Trophoblast cell (in vitro differentiated cells and primary cell): Measurements from ENCODE around the gene ZNF618.

Experiments
- DNase-seq, 2 donors: peaks; one replicate each; pipeline ENCODE4 v3.0.0-alpha.2; 2016
- H2AFZ ChIP-seq: 2 replicates; pipeline ENCODE4 v1.6.1; 2013; ENCODE audit warnings: low read length, moderate library complexity, mild to moderate bottlenecking; ENCODE audit not compliant: insufficient read depth, poor library complexity
- H2AK5ac ChIP-seq: 2 replicates; pipeline ENCODE4 v1.6.1; 2013; ENCODE audit warnings: mild to moderate bottlenecking, low read length
- H2BK120ac ChIP-seq: 2 replicates; pipeline ENCODE4 v1.6.1; 2013; ENCODE audit warnings: low read length, mild to moderate bottlenecking, moderate library complexity; ENCODE audit not compliant: insufficient read depth, poor library complexity
- H2BK12ac ChIP-seq: 2 replicates; pipeline ENCODE4 v1.6.1; 2013; ENCODE audit warnings: mild to moderate bottlenecking, low read length, moderate library complexity
- H2BK5ac ChIP-seq: 2 replicates; pipeline ENCODE4 v1.6.1; 2013; ENCODE audit warnings: low read length, low read depth, moderate library complexity, mild to moderate bottlenecking; ENCODE audit not compliant: poor library complexity
- H3K14ac ChIP-seq: 2 replicates; pipeline ENCODE4 v1.6.1; 2013; ENCODE audit warnings: mild to moderate bottlenecking, low read length
- H3K18ac ChIP-seq: 2 replicates; pipeline ENCODE4 v1.6.1; 2013; ENCODE audit warnings: mild to moderate bottlenecking, low read length
- H3K23ac ChIP-seq: 2 replicates; pipeline ENCODE4 v1.6.1; 2013; ENCODE audit warnings: low read length
- H3K27ac ChIP-seq: 2 replicates; pipeline ENCODE4 v1.5.1; 2013; ENCODE audit warnings: low read depth, mild to moderate bottlenecking, inconsistent platforms, low read length, moderate library complexity
- H3K27me3 ChIP-seq: 2 replicates; pipeline ENCODE4 v1.6.1; 2013; ENCODE audit warnings: inconsistent platforms, mild to moderate bottlenecking, low read length, moderate library complexity; ENCODE audit not compliant: insufficient read depth
- H3K36me3 ChIP-seq, 2 experiments: 1 replicate in 1 of 2; 2 replicates in 1 of 2; pipeline ENCODE4 v1.6.1; 2013; ENCODE audit warnings: low read length in 2 of 2, mild to moderate bottlenecking in 2 of 2, moderate library complexity in 1 of 2; ENCODE audit not compliant: insufficient read depth in 2 of 2, control insufficient read depth in 1 of 2
- H3K4ac ChIP-seq: 2 replicates; pipeline ENCODE4 v1.6.1; 2013; ENCODE audit warnings: low read depth, mild to moderate bottlenecking, low read length, moderate library complexity
- H3K4me1 ChIP-seq, 2 experiments: 1 replicate in 1 of 2; 2 replicates in 1 of 2; pipeline ENCODE4 v1.6.1; 2013; ENCODE audit warnings: low read length in 2 of 2, mild to moderate bottlenecking in 2 of 2, moderate library complexity in 1 of 2; ENCODE audit not compliant: insufficient read depth in 2 of 2, control insufficient read depth in 1 of 2
- H3K4me2 ChIP-seq: 2 replicates; pipeline ENCODE4 v1.6.1; 2013; ENCODE audit warnings: inconsistent platforms, mild to moderate bottlenecking, low read length, moderate library complexity
- H3K4me3 ChIP-seq: 2 replicates; pipeline ENCODE4 v1.5.1; 2013; ENCODE audit warnings: mild to moderate bottlenecking, low read depth, low read length, inconsistent platforms
- H3K79me1 ChIP-seq: one replicate; pipeline ENCODE4 v1.6.1; 2013; ENCODE audit warnings: low read length
- H3K79me2 ChIP-seq: 2 replicates; pipeline ENCODE4 v1.6.1; 2013; ENCODE audit warnings: low read length, mild to moderate bottlenecking; ENCODE audit not compliant: control insufficient read depth, insufficient read depth, poor library complexity
- H3K9ac ChIP-seq: 2 replicates; pipeline ENCODE4 v1.6.1; 2013; ENCODE audit warnings: mild to moderate bottlenecking, low read length
- H3K9me3 ChIP-seq: 2 replicates; pipeline ENCODE4 v1.6.1; 2013; ENCODE audit warnings: low read depth, mild to moderate bottlenecking, control low read depth, inconsistent platforms, low read length; ENCODE audit not compliant: insufficient read depth
- H4K12ac ChIP-seq: 2 replicates; pipeline ENCODE4 v1.6.1; 2013; ENCODE audit warnings: low read depth, mild to moderate bottlenecking, low read length, moderate library complexity
- H4K8ac ChIP-seq: 2 replicates; pipeline ENCODE4 v1.6.1; 2013; ENCODE audit warnings: low read depth, mild to moderate bottlenecking, low read length, moderate library complexity
- H4K91ac ChIP-seq: one replicate; pipeline ENCODE4 v1.6.1; 2013; ENCODE audit warnings: low read depth, mild to moderate bottlenecking, low read length, moderate library complexity
- WGBS: extraction: QIAGEN DNeasy Blood & Tissue Kit; methylation state at CpG from one replicate; pipeline ENCODE4 v1.1.7; 2013; ENCODE audit warnings: missing lambda C conversion rate; ENCODE audit not compliant: insufficient read length, insufficient coverage; ENCODE audit errors: extremely low coverage; 5-methylcytosine and 5-hydroxymethylcytosine counted together

ZNF618 gene

DNA sequence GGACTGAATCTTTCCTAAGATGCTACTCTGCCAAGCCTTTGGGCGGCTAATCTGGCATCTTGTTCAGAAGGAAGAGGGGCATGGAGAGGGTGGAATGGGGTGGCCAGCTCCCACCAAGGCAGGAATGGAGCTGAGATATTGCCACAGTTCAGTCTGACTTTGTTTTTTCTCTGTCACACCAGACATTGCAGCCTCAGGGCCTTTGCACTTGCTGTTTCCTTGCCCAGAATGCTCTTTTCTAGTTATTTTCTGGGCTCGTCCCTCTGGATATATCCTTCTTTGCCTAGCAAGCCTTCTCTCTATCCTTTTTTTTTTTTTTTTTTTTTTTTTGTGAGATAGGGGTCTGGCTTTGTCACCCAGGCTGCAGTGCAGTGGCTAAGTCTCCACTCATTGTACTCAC is 40.8 kb downstream of the ZNF618 start:
- Histone ChIP-seq H3K4me1 (no peaks in the 10 kb centered on the region), H3K4ac (no peak overlapping the region), H4K91ac (no peak overlapping the region), H2BK12ac (no peak overlapping the region), H3K79me1 (no peaks in the 10 kb centered on the region), H3K4me3 (no peak overlapping the region), H3K23ac (no peak overlapping the region), H3K27ac (no peak overlapping the region), H3K9me3 (no peaks in the 10 kb centered on the region), H3K9ac (no peak overlapping the region), H3K4me2 (no peak overlapping the region), H3K36me3 (no peaks in the 10 kb centered on the region), H2AK5ac (no peak overlapping the region), H4K12ac (no peak overlapping the region), H3K79me2 (no peaks in the 10 kb centered on the region), H3K18ac (no peak overlapping the region), H2BK120ac (no peak overlapping the region), H3K27me3 (no peaks in the 10 kb centered on the region), H2AFZ (no peak overlapping the region), H2BK5ac (no peak overlapping the region), H3K14ac (no peak overlapping the region), H4K8ac (no peak overlapping the region)
- no CpG with 5 or more reads among the region's 2 CpGs for WGBS
- no peak for DNase-seq

DNA sequence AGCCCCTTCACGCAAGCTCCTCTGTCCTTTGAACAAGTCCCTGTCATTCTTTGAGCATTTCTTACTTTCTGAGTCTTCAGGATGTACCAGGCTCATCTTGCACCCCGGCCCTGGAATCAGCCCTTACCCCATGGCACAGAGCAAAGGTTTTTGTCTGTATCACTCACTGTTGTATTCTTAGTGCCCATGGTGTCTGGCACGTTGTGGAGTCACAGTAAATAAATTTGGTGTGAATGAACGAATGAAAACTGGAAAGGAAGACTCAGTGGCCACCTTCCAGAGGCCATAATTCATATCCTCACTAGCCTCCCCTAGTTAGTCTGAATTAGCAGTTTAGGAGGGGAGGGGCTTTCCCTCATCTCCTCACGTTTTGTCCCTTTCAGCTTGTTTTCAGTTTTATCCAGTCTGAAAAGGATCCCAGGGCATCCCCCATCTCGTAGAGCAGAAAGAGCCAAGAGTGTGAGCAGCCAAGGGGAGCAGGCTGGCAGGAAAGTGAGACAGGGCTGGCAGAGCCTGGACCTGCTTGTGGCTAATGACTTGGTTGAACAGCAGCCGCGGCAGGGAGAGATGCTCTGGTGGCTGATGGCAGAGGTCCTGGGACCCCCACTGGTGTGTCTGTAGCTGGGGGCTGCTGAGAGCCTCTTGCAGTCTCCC is 42.7 kb downstream of the ZNF618 start:
- no peaks in the 10 kb centered on the region for H3K79me1 ChIP-seq
- no peak overlapping the region for H2BK5ac ChIP-seq
- H2BK120ac ChIP-seq = no peak overlapping the region
- no peak overlapping the region for H3K4me2 ChIP-seq
- no peak overlapping the region for H2AFZ ChIP-seq
- DNase-seq = no peak
- H2BK12ac ChIP-seq = no peak overlapping the region
- no peaks in the 10 kb centered on the region for H3K36me3 ChIP-seq
- no peak overlapping the region for H3K18ac ChIP-seq
- H3K27ac ChIP-seq = no peak overlapping the region
- H3K23ac ChIP-seq = no peak overlapping the region
- no peaks in the 10 kb centered on the region for H3K27me3 ChIP-seq
- H3K4ac ChIP-seq = no peak overlapping the region
- H3K4me1 ChIP-seq = no peaks in the 10 kb centered on the region
- H4K91ac ChIP-seq = no peak overlapping the region
- H3K9ac ChIP-seq = no peak overlapping the region
- H4K12ac ChIP-seq = no peak overlapping the region
- H3K14ac ChIP-seq = no peak overlapping the region
- H3K9me3 ChIP-seq = no peaks in the 10 kb centered on the region
- no peaks in the 10 kb centered on the region for H3K79me2 ChIP-seq
- H4K8ac ChIP-seq = no peak overlapping the region
- no peak overlapping the region for H2AK5ac ChIP-seq
- no peak overlapping the region for H3K4me3 ChIP-seq
- no CpG with 5 or more reads among the region's 8 CpGs for WGBS

DNA sequence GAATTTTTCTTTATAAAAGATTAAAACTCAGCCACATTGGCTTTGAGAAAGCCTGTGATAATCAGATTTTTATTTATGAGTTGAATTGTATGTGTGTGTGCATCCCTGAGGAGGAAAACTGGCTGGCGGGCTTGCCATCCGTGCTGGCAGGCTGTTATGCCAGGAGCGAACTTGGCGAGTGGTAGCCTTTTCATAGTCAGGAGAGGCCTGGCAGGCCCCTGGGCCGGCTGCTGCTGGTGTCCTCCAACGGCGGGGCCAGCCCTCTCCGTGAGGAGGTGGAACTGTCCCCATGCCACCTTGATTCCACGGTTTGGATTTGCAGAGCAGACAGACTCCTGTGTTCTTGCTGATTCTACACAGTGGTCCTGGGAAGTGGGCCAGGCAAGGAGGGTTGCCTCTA is 43.3 kb downstream of the ZNF618 start:
- no peak for DNase-seq

GRCh38 chr9:113919871-113920270 is 43.8 kb downstream of the ZNF618 start:
- Histone ChIP-seq H3K23ac (no peak overlapping the region), H4K8ac (no peak overlapping the region), H2BK120ac (no peak overlapping the region), H3K4me3 (no peak overlapping the region), H2BK5ac (no peak overlapping the region), H3K9ac (no peak overlapping the region), H3K79me2 (no peaks in the 10 kb centered on the region), H3K14ac (no peak overlapping the region), H4K12ac (no peak overlapping the region), H4K91ac (no peak overlapping the region), H3K79me1 (no peaks in the 10 kb centered on the region), H2AK5ac (no peak overlapping the region), H3K4me1 (no peaks in the 10 kb centered on the region), H3K27ac (no peak overlapping the region), H2AFZ (no peak overlapping the region), H3K4ac (no peak overlapping the region), H3K27me3 (no peaks in the 10 kb centered on the region), H3K18ac (no peak overlapping the region), H3K36me3 (no peaks in the 10 kb centered on the region), H3K4me2 (no peak overlapping the region), H3K9me3 (no peaks in the 10 kb centered on the region), H2BK12ac (no peak overlapping the region)
- no CpG with 5 or more reads among the region's 5 CpGs for WGBS
- DNase-seq = no peak

More for the DNA sequence above, 43.3 kb downstream of the ZNF618 start:
- H3K9me3 ChIP-seq = no peaks in the 10 kb centered on the region
- no peak overlapping the region for H3K9ac ChIP-seq
- no peak overlapping the region for H2AFZ ChIP-seq
- no peaks in the 10 kb centered on the region for H3K27me3 ChIP-seq
- H4K91ac ChIP-seq = no peak overlapping the region
- no peak overlapping the region for H2AK5ac ChIP-seq
- H3K36me3 ChIP-seq = no peaks in the 10 kb centered on the region
- no CpG with 5 or more reads among the region's 9 CpGs for WGBS
- no peak overlapping the region for H2BK5ac ChIP-seq
- H3K27ac ChIP-seq = no peak overlapping the region
- no peak overlapping the region for H3K23ac ChIP-seq
- no peak overlapping the region for H2BK12ac ChIP-seq
- no peak overlapping the region for H3K18ac ChIP-seq
- no peaks in the 10 kb centered on the region for H3K79me1 ChIP-seq
- no peak overlapping the region for H4K8ac ChIP-seq
- no peak overlapping the region for H3K4me2 ChIP-seq
- no peak overlapping the region for H3K4me3 ChIP-seq
- no peak overlapping the region for H4K12ac ChIP-seq
- no peaks in the 10 kb centered on the region for H3K4me1 ChIP-seq
- no peak overlapping the region for H3K14ac ChIP-seq
- H3K4ac ChIP-seq = no peak overlapping the region
- H2BK120ac ChIP-seq = no peak overlapping the region
- H3K79me2 ChIP-seq = no peaks in the 10 kb centered on the region
